Progenitor cell of endocrine pancreas (in vitro differentiated cells): ENCODE data around the gene EARS2. TPM values are rescaled to one million over a fixed set of nuclear protein-coding genes. Genes with fewer than 3 reads are reported as not detected.
A peak's percentile ranks its signal among the peaks of the same experiment; 100 is the strongest.

ENCODE experiments used
- DNase-seq: peaks from one replicate; pipeline ENCODE4 v3.0.0; 2021; ENCODE audit warnings: low spot score; ENCODE audit not compliant: unreplicated experiment
- H3K27ac Mint-ChIP-seq: 2 replicates; pipeline ENCODE4 v1.8.0; 2021; ENCODE audit warnings: mild to moderate bottlenecking, moderate library complexity, mixed read lengths
- H3K27me3 Mint-ChIP-seq: 2 replicates; pipeline ENCODE4 v1.8.0; 2021; ENCODE audit warnings: mixed read lengths
- H3K36me3 Mint-ChIP-seq: 2 replicates; pipeline ENCODE4 v1.8.0; 2022; ENCODE audit warnings: mixed read lengths; ENCODE audit not compliant: insufficient read depth
- H3K4me1 Mint-ChIP-seq: 2 replicates; pipeline ENCODE4 v1.8.0; 2021; ENCODE audit warnings: low read depth, mixed read lengths
- H3K4me3 Mint-ChIP-seq: 2 replicates; pipeline ENCODE4 v1.8.0; 2021; ENCODE audit warnings: low read depth, mild to moderate bottlenecking, moderate library complexity, mixed read lengths
- H3K9me3 Mint-ChIP-seq: 2 replicates; pipeline ENCODE4 v1.8.0; 2021; ENCODE audit warnings: low read depth, mixed read lengths
- total RNA-seq: library from RNA; stranded (reverse); gene quantifications from 2 replicates; pipeline ENCODE4 v1.2.1, GENCODE V29; 2021
- TF ChIP-seq, protein P1 (sequence below): fragments of 200-600 bp; sonication (generic); IDR thresholded peaks from one replicate; pipeline ENCODE4 v1.5.0; 2021; ENCODE audit warnings: antibody characterized with exemption, mild to moderate bottlenecking; ENCODE audit not compliant: unreplicated experiment

EARS2 gene
- total RNA-seq, 1 donor from 2014 or later, result 24.7 TPM

- DNase-seq, result no peak
- H3K4me1 Mint-ChIP-seq, result no peaks in the 10 kb centered on the region
- H3K4me3 Mint-ChIP-seq, result no peak overlapping the region
- no peak overlapping the region for H3K27ac Mint-ChIP-seq
- H3K27me3 Mint-ChIP-seq, result no peaks in the 10 kb centered on the region
- no peaks in the 10 kb centered on the region for H3K9me3 Mint-ChIP-seq
- peaks cover 12% of the 10 kb centered on the region for H3K36me3 Mint-ChIP-seq
- TF ChIP-seq, protein P1, sequence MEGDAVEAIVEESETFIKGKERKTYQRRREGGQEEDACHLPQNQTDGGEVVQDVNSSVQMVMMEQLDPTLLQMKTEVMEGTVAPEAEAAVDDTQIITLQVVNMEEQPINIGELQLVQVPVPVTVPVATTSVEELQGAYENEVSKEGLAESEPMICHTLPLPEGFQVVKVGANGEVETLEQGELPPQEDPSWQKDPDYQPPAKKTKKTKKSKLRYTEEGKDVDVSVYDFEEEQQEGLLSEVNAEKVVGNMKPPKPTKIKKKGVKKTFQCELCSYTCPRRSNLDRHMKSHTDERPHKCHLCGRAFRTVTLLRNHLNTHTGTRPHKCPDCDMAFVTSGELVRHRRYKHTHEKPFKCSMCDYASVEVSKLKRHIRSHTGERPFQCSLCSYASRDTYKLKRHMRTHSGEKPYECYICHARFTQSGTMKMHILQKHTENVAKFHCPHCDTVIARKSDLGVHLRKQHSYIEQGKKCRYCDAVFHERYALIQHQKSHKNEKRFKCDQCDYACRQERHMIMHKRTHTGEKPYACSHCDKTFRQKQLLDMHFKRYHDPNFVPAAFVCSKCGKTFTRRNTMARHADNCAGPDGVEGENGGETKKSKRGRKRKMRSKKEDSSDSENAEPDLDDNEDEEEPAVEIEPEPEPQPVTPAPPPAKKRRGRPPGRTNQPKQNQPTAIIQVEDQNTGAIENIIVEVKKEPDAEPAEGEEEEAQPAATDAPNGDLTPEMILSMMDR, result no peak
Measured at GRCh38 chr16:23580391-23580790, 23.2 kb upstream of the EARS2 start.

DNA sequence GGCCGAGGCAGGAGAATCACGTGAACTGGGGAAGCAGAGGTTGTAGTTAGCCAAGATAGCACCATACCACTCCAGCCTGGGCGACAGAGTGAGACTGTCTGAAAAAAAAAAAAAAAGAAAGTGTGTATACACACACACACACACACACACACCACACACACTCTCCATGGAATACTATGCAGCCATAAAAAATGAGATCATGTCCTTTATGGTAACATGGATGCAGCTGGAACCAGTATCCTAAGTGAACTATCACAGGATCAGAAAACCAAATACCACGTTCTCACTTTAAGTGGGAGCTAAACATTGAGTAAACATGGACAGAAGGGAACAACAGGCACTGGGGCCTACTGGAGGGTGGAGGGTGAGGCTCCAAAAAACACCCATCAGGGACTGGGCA, 22.2 kb upstream of the EARS2 start:
- TF ChIP-seq, protein P1, result no peak
- Mint-ChIP-seq H3K27ac (no peak overlapping the region), H3K4me1 (no peaks in the 10 kb centered on the region), H3K36me3 (peaks cover 11% of the 10 kb centered on the region), H3K27me3 (no peaks in the 10 kb centered on the region), H3K9me3 (no peaks in the 10 kb centered on the region), H3K4me3 (no peak overlapping the region)
- DNase-seq, result no peak

DNA sequence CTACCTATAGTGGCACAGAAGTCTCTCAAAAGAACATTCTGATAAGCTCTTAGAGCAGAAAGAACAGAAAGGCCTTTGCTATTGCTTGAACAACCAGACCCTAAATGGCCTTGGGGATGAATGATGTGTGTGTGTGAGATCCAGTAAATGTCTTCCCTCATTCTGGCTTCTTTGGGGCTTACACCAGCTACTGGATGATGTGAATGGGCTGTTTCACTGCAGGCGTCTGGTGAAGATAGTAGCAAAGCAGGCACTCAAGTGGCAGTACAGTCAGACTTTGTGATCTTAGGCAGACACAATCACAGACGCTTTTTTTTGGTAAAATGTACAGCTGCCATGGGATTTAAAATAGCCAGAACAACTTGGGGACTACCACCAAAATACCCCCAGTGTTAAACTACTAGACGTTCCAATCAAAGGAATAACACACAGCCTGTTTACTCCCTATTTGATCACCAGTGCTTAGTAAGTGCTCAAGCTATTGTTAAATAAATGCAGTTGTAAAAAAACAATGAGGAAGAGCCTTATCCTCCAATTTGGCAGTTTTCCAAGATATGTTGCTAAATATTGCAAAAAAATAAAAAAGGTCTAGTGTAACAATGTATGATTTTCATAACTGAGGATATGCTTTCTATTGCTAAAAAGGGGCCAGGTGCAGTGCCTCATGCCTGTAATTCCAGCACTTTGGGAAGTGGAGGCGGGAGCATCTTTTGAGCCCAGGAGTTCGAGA, 21.1 kb upstream of the EARS2 start:
- TF ChIP-seq, protein P1, result no peak
- Mint-ChIP-seq H3K27me3 (no peaks in the 10 kb centered on the region), H3K4me3 (no peak overlapping the region), H3K4me1 (no peaks in the 10 kb centered on the region), H3K9me3 (no peaks in the 10 kb centered on the region), H3K36me3 (peaks cover 8% of the 10 kb centered on the region), H3K27ac (no peak overlapping the region)
- DNase-seq, result no peak

DNA sequence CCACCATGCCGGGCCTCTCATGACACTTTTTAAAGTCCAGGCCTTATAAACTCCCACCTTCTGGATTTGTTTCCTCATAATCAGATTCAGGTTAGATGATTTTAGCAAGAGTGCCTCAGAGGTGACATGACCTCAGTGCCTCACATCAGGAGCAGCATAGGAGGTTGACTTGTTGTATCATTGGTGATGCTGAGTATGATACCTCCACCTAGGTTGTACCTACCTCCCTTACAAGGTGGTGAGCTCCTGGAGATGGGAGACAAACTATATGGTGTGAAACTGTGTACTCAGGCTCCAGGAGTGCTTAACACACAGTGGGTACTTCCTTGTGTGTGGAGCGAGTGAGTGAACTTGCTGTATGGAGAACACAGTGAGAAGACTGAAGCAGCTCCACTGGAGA, 20.3 kb upstream of the EARS2 start:
- Mint-ChIP-seq H3K27ac (peak overlapping the region; percentile 33), H3K27me3 (no peaks in the 10 kb centered on the region), H3K36me3 (peaks cover 9% of the 10 kb centered on the region), H3K4me1 (no peaks in the 10 kb centered on the region), H3K4me3 (no peak overlapping the region), H3K9me3 (no peaks in the 10 kb centered on the region)
- no peak for DNase-seq
- TF ChIP-seq, protein P1, result no peak

GRCh38 chr16:23575834-23576233, 18.7 kb upstream of the EARS2 start:
- H3K36me3 Mint-ChIP-seq, result peaks cover 17% of the 10 kb centered on the region
- H3K9me3 Mint-ChIP-seq, result no peaks in the 10 kb centered on the region
- DNase-seq, result no peak
- H3K4me1 Mint-ChIP-seq, result no peaks in the 10 kb centered on the region
- no peak overlapping the region for H3K27ac Mint-ChIP-seq
- H3K27me3 Mint-ChIP-seq, result no peaks in the 10 kb centered on the region
- H3K4me3 Mint-ChIP-seq, result no peak overlapping the region
- TF ChIP-seq, protein P1, result no peak
